ENCODE measurements around the gene NMBR. TPM values are rescaled to one million over a fixed set of nuclear protein-coding genes. Genes with fewer than 3 reads are reported as not detected.
"Not testable (repeated sequence)": the region's sequence is repeated elsewhere in the genome, so short reads cannot be mapped to it uniquely, and the experiment has no call there.

Gene NMBR
- total RNA-seq, 1 experiment from 2014 or later = not detected

DNA sequence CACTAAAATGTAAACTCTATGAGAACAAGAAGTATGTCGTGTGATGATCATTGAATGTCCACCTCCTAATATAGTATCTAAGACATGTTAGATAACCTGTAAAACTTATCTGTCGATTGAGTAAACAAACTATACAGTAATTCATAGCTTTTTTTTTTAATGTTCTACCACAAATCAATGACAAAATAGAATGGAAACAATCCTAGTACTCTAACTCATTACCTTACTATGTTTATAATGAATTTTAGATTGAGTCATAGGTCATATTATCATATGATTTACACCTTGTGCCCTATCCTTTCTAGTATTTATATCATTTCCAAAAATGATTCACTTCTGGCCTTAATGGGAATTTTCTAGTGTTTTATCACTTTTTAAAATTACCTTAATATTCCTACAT is 6.3 kb upstream of the NMBR start:
- CTCF ChIA-PET = no interaction called here
- H3K4me2 ChIP-seq (ENCODE audit: low read length) = no peak overlapping the region
- RAD21 ChIA-PET (ENCODE audit: low non-redundant PET in 1 of 2, low total read pairs in 2 of 2, uncharacterized antibody in 2 of 2, unreplicated experiment in 2 of 2) = no interaction called here
- H4K20me1 ChIP-seq (ENCODE audit: insufficient read depth) = peaks cover 12% of the 10 kb centered on the region; the same call in 1 of the 2 replicates
- POLR2A ChIA-PET = no interaction called here
- H3K9ac ChIP-seq (ENCODE audit: low read length) = no peak overlapping the region
- peaks cover 4 to 5% of the 10 kb centered on the region in 2 experiments; a peak in 3 of 4 replicates for H3K4me1 ChIP-seq (ENCODE audit: control insufficient read depth in 1 of 2, insufficient read depth in 2 of 2, low read length in 2 of 2)
- BruUV-seq (replicated peaks) = no TSS peak
- no peak for DNase-seq (ENCODE audit: low read depth, low spot score)
- no peak for ATAC-seq
- no peaks in the 10 kb centered on the region for H3K9me3 ChIP-seq (ENCODE audit: control insufficient read depth in 1 of 2, insufficient read depth in 1 of 2, low read depth in 1 of 2, low read length in 2 of 2)
- H3K9me2 ChIP-seq (ENCODE audit: insufficient read depth) = no peaks in the 10 kb centered on the region
- H3K79me2 ChIP-seq (ENCODE audit: insufficient read depth, low read length) = peaks cover 100% of the 10 kb centered on the region
- no peak for TF ChIP-seq CEBPB (IDR thresholded peaks at IDR 0.05; ENCODE audit: low read depth)
- TF ChIP-seq, protein P1, sequence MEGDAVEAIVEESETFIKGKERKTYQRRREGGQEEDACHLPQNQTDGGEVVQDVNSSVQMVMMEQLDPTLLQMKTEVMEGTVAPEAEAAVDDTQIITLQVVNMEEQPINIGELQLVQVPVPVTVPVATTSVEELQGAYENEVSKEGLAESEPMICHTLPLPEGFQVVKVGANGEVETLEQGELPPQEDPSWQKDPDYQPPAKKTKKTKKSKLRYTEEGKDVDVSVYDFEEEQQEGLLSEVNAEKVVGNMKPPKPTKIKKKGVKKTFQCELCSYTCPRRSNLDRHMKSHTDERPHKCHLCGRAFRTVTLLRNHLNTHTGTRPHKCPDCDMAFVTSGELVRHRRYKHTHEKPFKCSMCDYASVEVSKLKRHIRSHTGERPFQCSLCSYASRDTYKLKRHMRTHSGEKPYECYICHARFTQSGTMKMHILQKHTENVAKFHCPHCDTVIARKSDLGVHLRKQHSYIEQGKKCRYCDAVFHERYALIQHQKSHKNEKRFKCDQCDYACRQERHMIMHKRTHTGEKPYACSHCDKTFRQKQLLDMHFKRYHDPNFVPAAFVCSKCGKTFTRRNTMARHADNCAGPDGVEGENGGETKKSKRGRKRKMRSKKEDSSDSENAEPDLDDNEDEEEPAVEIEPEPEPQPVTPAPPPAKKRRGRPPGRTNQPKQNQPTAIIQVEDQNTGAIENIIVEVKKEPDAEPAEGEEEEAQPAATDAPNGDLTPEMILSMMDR (IDR thresholded peaks at IDR 0.05 in 2 of 3, conservative IDR thresholded peaks at IDR 0.05 in 1 of 3; ENCODE audit: borderline replicate concordance in 1 of 3, insufficient read depth in 1 of 3, low read depth in 2 of 3, low read length in 2 of 3) = no peak
- no peaks in the 10 kb centered on the region; a peak in 1 of 4 replicates for H3K36me3 ChIP-seq (ENCODE audit: control insufficient read depth in 1 of 2, insufficient read depth in 2 of 2, low read length in 2 of 2)
- intact Hi-C loops (cut with micrococcal nuclease) = no loop called here
- no peaks in the 10 kb centered on the region for H3K27me3 ChIP-seq (ENCODE audit: insufficient read depth, low read length)
- no peak overlapping the region for H3K27ac ChIP-seq (ENCODE audit: low read depth, low read length)
- H2AFZ ChIP-seq (ENCODE audit: low read depth, low read length, poor library complexity, severe bottlenecking) = no peak overlapping the region
- no peak overlapping the region for H3K4me3 ChIP-seq (replicated peaks in 1 of 2; ENCODE audit: low read depth in 1 of 2, low read length in 2 of 2)

DNA sequence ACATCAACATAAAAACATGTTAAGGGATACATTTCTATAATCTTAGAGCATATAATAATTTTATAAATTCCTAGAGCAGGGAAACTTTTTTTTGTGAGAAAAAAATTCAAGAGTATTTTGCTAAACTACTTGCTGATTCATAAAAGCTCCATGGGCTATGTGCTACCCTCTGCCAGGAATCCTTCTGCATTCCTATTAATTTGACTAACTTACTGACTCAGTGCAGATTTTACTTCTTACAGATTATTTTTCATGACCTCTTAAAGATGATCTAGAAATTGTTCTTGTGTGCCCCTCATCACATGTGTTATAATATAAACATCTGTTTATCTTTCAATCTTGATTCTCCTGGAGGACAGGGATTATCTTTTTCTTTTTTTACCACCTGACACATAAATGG is 5.8 kb upstream of the NMBR start:
- POLR2A ChIA-PET = no interaction called here
- DNase-seq (ENCODE audit: low read depth, low spot score) (no peak), ATAC-seq (no peak)
- CTCF ChIA-PET = interaction anchor here (1.4 kb wide), 1 partner anchor 55 kb away, joined by 5 read pairs; no protein-coding TSS in a partner anchor
- Histone ChIP-seq H4K20me1 (ENCODE audit: insufficient read depth) (peaks cover 12% of the 10 kb centered on the region; the same call in 1 of the 2 replicates), H3K27me3 (ENCODE audit: insufficient read depth, low read length) (no peaks in the 10 kb centered on the region), H2AFZ (ENCODE audit: low read depth, low read length, poor library complexity, severe bottlenecking) (no peak overlapping the region), H3K4me3 (replicated peaks in 1 of 2; ENCODE audit: low read depth in 1 of 2, low read length in 2 of 2) (no peak overlapping the region), H3K27ac (ENCODE audit: low read depth, low read length) (no peak overlapping the region), H3K36me3 (ENCODE audit: control insufficient read depth in 1 of 2, insufficient read depth in 2 of 2, low read length in 2 of 2) (no peaks in the 10 kb centered on the region; a peak in 1 of 4 replicates), H3K9me2 (ENCODE audit: insufficient read depth) (no peaks in the 10 kb centered on the region), H3K9me3 (ENCODE audit: control insufficient read depth in 1 of 2, insufficient read depth in 1 of 2, low read depth in 1 of 2, low read length in 2 of 2) (no peaks in the 10 kb centered on the region), H3K79me2 (ENCODE audit: insufficient read depth, low read length) (peaks cover 100% of the 10 kb centered on the region), H3K9ac (ENCODE audit: low read length) (no peak overlapping the region), H3K4me2 (ENCODE audit: low read length) (no peak overlapping the region), H3K4me1 (ENCODE audit: control insufficient read depth in 1 of 2, insufficient read depth in 2 of 2, low read length in 2 of 2) (peaks cover 7 to 9% of the 10 kb centered on the region in 2 experiments; a peak in 3 of 4 replicates)
- BruUV-seq (replicated peaks) = no TSS peak
- no peak for TF ChIP-seq EZH2phosphoT487 (IDR thresholded peaks at IDR 0.05; ENCODE audit: borderline replicate concordance)
- TF ChIP-seq POLR2AphosphoS5 (IDR thresholded peaks at IDR 0.05; ENCODE audit: low read depth, low read length) = no peak
- TF ChIP-seq EGR1 (IDR thresholded peaks at IDR 0.05; ENCODE audit: low read depth) = no peak
- TF ChIP-seq JUND (IDR thresholded peaks at IDR 0.05) = no peak
- no peak for TF ChIP-seq CEBPB (IDR thresholded peaks at IDR 0.05; ENCODE audit: low read depth)
- intact Hi-C loops (cut with micrococcal nuclease) = no loop called here
- RAD21 ChIA-PET (ENCODE audit: low non-redundant PET in 1 of 2, low total read pairs in 2 of 2, uncharacterized antibody in 2 of 2, unreplicated experiment in 2 of 2) = no interaction called here

DNA sequence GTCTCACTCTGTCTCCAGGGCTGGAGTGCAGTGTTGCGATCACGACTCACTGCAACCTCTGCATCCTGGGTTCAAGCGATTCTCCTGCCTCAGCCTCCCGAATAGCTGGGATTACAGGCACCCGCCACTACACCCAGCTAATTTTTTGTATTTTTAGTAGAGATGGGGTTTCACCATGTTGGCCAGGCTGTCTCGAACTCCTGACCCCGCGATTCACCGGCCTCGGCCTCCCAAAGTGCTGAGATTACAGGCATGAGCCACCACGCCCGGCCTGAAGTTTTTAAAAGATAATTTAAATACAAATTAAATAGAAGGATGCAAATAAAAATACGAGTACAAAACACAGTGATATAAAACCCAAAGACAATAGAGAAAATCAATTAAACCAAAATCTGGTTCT is 5.4 kb downstream of the NMBR start:
- RAD21 ChIA-PET (ENCODE audit: low non-redundant PET in 1 of 2, low total read pairs in 2 of 2, uncharacterized antibody in 2 of 2, unreplicated experiment in 2 of 2); H3K9ac ChIP-seq (ENCODE audit: low read length); H3K4me1 ChIP-seq (ENCODE audit: control insufficient read depth in 1 of 2, insufficient read depth in 2 of 2, low read length in 2 of 2); CTCF ChIA-PET; H3K36me3 ChIP-seq (ENCODE audit: control insufficient read depth in 1 of 2, insufficient read depth in 2 of 2, low read length in 2 of 2); H4K20me1 ChIP-seq (ENCODE audit: insufficient read depth); ATAC-seq; H3K27ac ChIP-seq (ENCODE audit: low read depth, low read length); H3K4me2 ChIP-seq (ENCODE audit: low read length); POLR2A ChIA-PET; H2AFZ ChIP-seq (ENCODE audit: low read depth, low read length, poor library complexity, severe bottlenecking); H3K9me2 ChIP-seq (ENCODE audit: insufficient read depth); BruUV-seq (replicated peaks); H3K79me2 ChIP-seq (ENCODE audit: insufficient read depth, low read length); intact Hi-C loops (cut with micrococcal nuclease); H3K27me3 ChIP-seq (ENCODE audit: insufficient read depth, low read length); H3K9me3 ChIP-seq (ENCODE audit: control insufficient read depth in 1 of 2, insufficient read depth in 1 of 2, low read depth in 1 of 2, low read length in 2 of 2); DNase-seq (ENCODE audit: low read depth, low spot score); H3K4me3 ChIP-seq (replicated peaks in 1 of 2; ENCODE audit: low read depth in 1 of 2, low read length in 2 of 2): not testable (repeated sequence)

Measured in HCT116 (cell line).